HTR-8/SVneo (cell line): ENCODE measurements around the gene HSPB7.
"Not testable (repeated sequence)": the region's sequence is repeated elsewhere in the genome, so short reads cannot be mapped to it uniquely, and the experiment has no call there.

ENCODE experiments used
- DNase-seq: peaks from one replicate; pipeline ENCODE4 v3.0.0; 2011; ENCODE audit warnings: low spot score, mixed read lengths; ENCODE audit not compliant: insufficient read length
- FAIRE-seq: peaks from 2 replicates; lab custom pipeline; 2011; peaks lifted over from hg19 to GRCh38; lab: Jason Lieb, UNC

Gene HSPB7

GRCh38 chr1:16026723-16027484, 9.1 kb upstream of the HSPB7 start:
- DNase-seq: no peak
- no peak for FAIRE-seq

GRCh38 chr1:16026302-16026701, 8.5 kb upstream of the HSPB7 start:
- not testable (repeated sequence) for DNase-seq, FAIRE-seq

- DNase-seq (no peak), FAIRE-seq (no peak)
Measured at GRCh38 chr1:16023050-16023653, 5.3 kb upstream of the HSPB7 start.

- DNase-seq (no peak), FAIRE-seq (no peak)
Measured at GRCh38 chr1:16022393-16022792, 4.5 kb upstream of the HSPB7 start.

- DNase-seq: no peak
- no peak for FAIRE-seq
Measured at GRCh38 chr1:16021681-16022080, 3.8 kb upstream of the HSPB7 start, which contains the start of gene CLCNKA. TSS of gene CLCNKA (plus strand) at chr1:16022036. CDS start at chr1:16022620, 584 bp downstream.

GRCh38 chr1:16020878-16021277, 3.0 kb upstream of the HSPB7 start:
- peak; percentile 46 for FAIRE-seq
- DNase-seq: not testable (repeated sequence)

- DNase-seq: no peak
Measured at GRCh38 chr1:16020325-16020724, 2.5 kb upstream of the HSPB7 start.

GRCh38 chr1:16019644-16020277, 1.9 kb upstream of the HSPB7 start:
- DNase-seq: no peak
- FAIRE-seq: no peak

More at GRCh38 chr1:16020325-16020724, 2.5 kb upstream of the HSPB7 start:
- no peak for FAIRE-seq

- FAIRE-seq: no peak
- DNase-seq: no peak
Measured at GRCh38 chr1:16018749-16019643, 1.2 kb upstream of the HSPB7 start.

- DNase-seq: no peak
- no peak for FAIRE-seq
Measured at GRCh38 chr1:16018308-16018707, 465 bp upstream of the HSPB7 start.

GRCh38 chr1:16017076-16017460, 775 bp downstream of the HSPB7 start:
- FAIRE-seq (no peak), DNase-seq (no peak)

- no peak for FAIRE-seq
- no peak for DNase-seq
Measured at GRCh38 chr1:16015960-16016901, 1.6 kb downstream of the HSPB7 start.

GRCh38 chr1:16015491-16015890, 2.4 kb downstream of the HSPB7 start:
- FAIRE-seq: no peak

GRCh38 chr1:16014509-16015482, 3.0 kb downstream of the HSPB7 start:
- FAIRE-seq (no peak), DNase-seq (no peak)

More at GRCh38 chr1:16015491-16015890, 2.4 kb downstream of the HSPB7 start:
- DNase-seq: no peak

- FAIRE-seq (no peak), DNase-seq (no peak)
Measured at GRCh38 chr1:16013908-16014258, 4.0 kb downstream of the HSPB7 start.

- peak; percentile 91 for FAIRE-seq
- peak; percentile 59 for DNase-seq
Measured at GRCh38 chr1:16013220-16013907, 4.5 kb downstream of the HSPB7 start.

- DNase-seq: no peak
Measured at GRCh38 chr1:16012590-16013219, 5.1 kb downstream of the HSPB7 start.

More at GRCh38 chr1:16012590-16013219, 5.1 kb downstream of the HSPB7 start:
- peak; percentile 36 for FAIRE-seq
